ENCODE measurements around the gene MICOS13.
"Not testable (repeated sequence)": the region's sequence is repeated elsewhere in the genome, so short reads cannot be mapped to it uniquely, and the experiment has no call there.

MICOS13 gene

DNA sequence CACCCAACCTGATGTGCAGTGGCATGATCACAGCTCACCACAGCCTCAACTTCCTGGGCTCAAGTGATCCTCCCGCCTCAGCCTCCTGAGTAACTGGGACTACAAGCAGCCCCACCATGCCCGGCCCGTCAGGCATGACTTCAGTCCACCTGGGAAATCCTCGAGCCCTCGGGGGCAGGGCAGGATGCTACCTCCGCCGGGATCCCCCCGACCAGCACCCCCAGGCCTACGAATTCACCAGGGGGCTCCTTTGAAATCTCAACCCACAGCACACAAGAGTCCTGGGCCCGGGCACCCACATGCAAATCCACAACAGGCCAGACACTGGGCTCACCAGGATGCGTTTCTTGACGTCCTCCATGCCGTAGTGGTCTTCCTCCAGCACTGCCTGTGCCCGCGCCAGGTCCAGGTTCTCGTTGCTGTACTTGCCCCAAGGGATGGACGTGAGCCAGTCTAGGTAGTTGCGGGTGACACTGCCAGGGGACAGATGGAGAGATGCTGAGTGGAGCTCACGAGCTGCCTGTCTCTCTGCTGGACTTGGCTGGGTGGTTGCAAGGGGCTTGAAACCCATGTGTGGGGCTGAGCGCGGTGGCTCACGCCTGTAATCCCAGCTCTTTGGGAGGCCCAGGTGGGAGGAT, 20.3 kb upstream of the MICOS13 start:
- DNase-seq, result no peak

- DNase-seq, result no peak
These were observed 18.5 kb upstream of the MICOS13 start for GRCh38 chr19:5698635-5699422.

- no peak for DNase-seq
These were observed 17.7 kb upstream of the MICOS13 start for GRCh38 chr19:5697890-5698634.

GRCh38 chr19:5697022-5697889, 16.9 kb upstream of the MICOS13 start:
- DNase-seq, result no peak

DNA sequence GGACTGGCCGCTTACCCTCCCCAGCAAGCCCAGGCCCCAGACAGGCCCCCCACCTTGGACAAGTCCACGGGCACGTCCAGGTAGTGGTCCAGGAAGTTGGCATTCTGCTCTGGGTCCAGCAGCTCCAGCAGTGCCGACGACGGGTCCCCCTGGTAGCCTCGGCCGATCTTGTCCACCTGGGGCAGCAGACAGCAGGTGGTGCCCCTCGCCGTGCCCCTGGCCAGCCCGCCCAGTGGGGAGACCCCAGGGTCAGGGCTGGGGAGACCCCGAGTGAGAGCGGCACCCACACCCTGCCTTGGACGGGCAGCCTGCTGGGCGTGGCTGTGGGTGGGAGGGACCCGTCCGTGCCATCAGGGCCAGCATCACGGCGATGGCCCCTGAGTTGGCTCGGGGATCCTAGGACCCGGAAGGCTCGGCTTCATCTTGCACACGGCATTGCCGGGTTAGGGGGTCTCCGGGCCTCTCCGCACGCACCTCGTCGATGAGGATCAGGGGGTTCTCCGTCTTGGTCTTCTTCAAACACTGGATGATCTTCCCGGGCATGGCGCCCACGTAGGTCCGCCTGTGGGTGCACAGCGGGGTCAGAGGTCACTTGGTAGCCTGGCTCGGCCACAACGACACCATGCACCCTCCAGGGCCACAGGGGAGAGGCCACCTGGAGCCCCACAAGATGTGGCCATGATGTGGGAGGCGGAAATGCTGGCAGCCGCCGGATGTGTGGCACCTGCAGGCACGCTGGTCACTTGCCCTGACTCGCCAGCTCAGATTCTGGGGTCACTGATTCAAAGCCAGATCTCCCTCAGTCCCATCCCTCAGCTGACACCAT, 16.1 kb upstream of the MICOS13 start:
- no peak for DNase-seq

DNA sequence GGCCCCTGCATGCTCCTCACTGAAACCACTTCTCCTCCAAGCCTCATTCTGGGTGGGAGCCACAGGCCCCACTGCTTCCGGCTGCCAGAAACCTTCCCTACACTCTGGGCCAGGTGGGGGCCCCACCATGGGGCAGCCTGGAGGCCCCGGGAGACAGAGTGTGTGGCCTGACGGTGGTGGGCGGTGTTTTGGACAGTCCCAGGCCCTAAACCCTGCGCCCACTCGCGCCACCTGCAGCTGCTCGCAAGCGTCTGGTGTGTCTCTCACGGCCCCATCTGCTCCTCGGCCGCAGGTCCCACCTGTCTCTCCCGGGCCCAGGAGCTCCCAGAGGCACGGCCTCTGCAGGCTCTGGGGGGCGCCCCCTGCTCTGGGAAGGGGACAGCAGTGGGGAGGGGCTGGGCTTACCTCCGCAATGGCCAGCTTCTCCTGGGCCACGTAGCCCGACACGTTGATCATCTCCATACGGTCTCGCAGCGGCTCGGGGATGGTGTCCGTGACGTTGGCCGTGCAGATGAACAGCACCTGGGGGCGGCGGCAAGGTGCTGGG, 15.4 kb upstream of the MICOS13 start:
- no peak for DNase-seq

DNA sequence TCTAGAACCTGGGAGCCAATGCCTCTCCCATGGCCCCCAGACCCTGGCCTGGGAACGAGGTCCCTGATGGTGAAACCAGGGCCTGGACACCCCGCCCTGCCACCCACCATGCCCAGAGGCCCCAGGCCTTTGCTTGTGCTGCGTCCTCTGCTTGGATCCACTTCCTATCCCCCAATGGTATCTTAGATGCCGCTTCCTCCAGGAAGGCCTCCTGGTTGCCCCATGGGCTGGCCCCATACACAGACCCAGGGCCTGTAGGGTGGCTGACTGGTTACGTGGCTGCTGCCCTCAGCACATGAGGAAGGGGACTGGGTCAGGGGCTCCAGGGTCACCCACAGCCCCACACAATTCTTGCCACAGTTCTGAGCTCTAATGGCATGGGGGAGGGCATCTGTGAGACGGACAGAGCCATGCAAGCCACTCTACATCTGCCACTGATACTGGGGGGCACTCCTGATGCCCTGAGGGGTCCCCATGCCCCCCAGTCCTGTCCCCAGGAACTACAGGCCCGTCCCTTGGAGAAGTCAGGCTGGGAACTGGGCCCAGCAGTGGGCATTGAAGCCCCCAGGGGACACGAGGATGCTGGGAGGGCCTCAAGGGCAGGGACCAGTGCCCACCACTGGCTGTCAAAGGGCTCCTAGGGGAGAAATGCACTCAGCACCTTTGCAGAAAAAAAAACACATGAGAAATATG, 14.8 kb upstream of the MICOS13 start:
- no peak for DNase-seq

DNA sequence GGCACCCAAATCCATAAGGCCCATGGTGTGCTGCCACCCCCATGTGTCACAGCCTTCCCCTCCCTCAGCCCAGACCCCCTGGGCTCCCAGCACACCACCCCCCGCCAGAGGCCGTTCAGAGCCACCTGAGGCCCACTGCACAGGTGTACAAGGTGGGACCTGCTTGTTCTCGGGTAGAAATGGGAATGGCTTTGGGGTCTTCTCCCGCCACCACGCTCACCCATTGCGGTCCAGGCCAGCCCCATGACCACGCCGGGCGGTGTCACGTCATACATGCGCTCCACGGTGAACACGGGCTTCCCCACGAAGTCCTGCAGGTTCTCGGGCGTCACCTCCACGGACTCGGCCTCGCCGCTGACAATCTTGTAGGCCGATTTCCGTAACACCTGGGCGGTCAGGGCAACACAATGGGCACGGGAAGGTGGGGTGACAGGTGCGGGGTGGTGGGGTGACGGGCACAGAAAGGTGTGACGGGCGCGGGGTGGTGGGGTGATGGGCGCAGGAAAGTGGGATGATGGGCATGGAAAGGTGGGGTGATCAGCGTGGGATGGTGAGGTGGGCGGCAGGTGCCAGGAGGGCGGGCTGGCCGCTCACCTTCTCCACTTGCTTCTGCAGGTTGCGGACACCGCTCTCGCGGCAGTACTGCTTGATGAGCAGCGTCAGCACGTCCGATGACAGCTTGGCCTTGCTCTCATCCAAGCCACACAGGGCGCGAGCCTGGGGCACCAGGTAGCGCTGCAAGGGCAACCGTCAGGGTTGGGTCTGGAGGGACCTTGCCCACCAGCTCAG, 14.0 kb upstream of the MICOS13 start:
- DNase-seq, result no peak

DNA sequence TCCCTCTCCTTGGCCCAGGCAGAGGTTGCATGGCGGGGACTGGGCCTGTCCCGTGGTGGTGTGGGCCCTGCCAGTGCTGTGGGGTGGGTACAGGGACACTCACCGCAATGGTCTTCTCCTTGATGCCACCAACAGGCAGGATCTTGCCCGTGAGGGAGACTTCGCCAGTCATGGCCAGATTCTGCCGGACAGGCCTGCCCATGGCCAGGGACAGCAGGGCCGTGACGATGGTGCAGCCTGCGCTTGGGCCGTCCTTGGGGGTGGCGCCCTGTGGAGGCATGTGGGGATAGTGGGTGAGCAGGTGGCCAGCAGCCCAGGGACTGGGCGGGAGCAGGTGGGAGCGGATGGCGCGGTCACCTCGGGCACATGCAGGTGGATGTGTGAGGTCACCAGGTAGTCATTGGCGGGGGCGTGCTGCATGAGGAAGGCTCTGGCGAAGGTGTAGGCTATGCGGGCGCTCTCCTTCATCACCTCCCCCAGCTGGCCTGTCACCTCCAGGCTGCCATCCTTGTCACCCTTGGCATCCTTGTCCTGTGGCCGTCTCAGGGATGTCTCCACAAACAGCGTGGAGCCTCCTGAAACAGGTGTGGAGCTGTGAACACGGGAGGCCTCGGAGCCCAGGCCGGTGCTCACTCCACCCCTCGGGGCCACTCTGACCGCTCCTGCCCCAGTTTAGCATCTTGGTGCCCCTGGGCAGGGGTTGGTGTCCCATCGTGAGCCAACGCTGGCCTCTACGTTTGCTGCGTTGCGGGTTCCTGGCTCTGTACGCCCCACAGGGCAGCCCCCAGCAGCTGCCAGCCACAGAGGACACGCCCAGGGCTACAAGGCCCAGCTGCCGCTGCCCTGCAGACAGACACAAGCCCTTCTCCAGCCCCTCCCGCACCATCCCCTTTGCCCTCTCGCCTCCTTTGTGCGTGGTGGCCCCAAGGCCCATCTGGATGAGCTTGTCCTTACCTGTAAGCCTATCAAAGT, 13.2 kb upstream of the MICOS13 start:
- DNase-seq, result peak; percentile 43 to 48

DNA sequence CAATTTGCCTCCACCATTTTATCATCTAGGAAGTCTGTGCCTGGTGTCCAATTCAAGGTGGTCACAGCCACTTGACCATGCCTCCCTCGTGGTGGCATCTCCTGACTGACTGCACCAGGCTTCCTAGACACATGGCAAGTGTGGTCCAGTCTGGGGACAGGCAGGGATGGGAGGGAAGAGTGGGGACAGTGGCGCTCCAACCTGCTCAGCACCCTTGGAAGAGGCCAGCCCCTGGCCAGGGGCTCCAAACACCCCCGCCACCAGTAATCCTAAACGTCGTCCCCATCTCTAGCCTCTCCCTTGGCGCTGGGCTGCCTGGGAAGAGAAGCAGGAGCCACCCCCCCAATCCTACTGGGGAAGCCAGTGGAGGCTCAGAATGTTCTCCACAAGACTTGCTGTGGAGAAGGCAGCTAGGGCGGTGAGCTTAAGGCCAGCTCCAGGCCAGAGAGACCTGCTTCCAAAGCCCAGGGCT, 12.4 kb upstream of the MICOS13 start:
- peak in 1 of 2 donors; percentile 34 for DNase-seq

DNA sequence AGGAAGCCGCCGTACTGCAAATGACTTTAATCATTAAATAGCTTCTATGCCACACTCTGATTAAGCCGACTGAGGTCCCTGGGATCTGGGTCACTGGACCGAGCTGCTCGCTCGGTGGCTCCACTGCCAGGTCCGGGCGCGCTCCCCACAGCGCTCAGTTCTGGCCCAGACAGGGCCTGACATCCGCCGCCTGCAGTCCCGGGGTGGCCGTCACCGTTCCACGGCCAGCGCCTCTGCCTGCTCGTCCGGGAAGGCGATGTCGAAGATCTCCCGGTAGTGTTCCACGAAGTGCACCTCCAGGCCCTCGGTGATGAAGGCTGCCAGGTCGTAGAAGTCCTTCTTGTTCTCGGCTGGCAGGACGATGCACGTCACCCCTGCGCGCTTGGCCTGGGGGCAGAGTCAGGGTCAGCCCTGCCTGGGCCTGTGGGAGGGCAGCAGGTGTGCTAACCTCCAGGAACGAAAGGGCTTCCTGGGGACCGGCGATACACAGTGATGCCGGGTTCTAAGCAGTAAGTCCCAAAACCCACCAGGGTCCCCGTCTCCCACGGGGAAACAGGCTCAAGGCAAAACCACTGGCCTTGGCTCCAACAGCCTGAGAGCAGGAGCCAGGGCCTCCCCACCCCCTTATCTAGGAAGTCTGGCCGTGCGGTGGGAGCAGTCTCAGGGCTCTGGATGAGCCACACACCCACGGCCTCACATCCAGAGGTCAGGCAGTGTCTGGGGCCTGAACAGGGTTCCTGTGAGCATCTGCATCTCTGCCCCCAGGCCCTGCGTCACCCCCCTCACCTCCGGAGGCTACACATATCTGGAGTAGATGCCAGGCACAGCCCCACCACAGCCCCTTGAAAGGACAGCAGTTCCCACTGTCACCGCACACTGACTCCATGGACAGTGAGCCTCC, 11.8 kb upstream of the MICOS13 start:
- peak; percentile 48 to 54 for DNase-seq

DNA sequence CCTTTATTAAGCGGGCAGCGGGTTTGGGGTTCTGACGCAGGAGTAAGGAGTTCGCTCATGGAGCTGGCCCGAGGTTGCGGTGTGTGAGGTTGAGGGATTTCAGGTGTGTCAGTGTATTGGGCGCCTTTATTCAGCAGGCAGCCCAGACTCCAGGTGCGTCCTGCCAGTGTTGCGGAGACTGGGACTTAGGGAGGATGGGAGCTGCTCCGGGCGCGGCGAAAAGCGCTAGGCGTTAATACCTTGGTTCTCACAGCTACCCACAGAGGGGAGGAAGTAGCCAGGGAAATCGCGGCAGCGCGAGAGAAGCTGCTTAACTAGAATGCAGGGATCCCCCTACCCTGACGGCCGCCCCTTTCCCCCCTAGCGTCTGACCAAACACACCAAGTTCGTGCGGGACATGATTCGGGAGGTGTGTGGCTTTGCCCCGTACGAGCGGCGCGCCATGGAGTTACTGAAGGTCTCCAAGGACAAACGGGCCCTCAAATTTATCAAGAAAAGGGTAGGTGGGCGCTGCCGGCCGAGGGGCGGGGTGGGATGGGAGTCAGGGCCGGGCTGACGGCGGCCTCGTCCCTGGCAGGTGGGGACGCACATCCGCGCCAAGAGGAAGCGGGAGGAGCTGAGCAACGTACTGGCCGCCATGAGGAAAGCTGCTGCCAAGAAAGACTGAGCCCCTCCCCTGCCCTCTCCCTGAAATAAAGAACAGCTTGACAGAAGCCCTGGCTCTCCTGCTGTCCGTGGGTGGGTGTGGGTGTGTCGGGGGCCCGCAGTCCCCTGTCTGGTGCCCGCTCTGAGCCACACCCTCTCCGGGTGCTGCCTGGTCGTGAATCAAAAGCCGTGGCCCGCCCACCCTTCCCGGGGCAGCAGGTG, 10.9 kb upstream of the MICOS13 start:
- DNase-seq, result peak; percentile 74 to 75

DNA sequence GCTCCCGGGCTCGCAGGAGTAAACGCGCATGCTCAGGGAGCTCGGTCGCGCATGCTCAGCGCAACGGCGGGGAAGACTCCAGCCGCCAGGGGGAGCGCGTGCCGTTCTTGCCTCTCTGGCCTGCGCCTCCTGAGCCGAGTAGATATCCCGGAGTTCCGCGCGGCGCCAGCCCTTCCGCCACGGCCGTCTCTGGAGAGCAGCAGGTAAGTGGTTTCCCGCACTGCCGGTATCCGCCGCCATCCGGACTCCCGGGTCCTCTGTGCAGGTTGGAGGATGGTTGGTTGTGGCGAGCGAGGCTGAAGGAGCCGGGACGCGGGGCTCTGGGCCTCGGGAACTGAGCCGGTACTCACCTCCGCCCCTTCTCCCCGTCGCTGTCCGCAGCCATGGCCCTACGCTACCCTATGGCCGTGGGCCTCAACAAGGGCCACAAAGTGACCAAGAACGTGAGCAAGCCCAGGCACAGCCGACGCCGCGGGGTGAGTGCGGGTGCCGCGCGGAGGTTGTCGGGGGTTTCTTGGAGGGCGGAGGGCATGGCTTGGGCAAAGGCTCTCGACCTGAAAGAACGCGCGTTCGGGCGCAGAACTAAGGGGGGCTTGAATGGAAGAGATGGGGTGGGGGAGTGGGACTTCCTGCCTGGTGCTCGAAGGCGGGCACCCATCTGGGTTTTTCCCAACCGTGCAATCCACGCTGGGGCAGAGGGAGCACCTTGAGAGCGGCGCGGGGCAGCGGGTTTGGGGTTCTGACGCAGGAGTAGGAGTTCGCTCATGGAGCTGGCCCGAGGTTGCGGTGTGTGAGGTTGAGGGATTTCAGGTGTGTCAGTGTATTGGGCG, 10.0 kb upstream of the MICOS13 start, which contains the start of gene RPL36:
TSS of gene RPL36 (plus strand) at position 171 of the 830 bp plus-strand sequence. CDS start at position 384, 213 bp downstream.
- DNase-seq, result peak; percentile 100

- not testable (repeated sequence) for DNase-seq
These were observed 8.1 kb upstream of the MICOS13 start for GRCh38 chr19:5688262-5688881.

Data from stimulated activated CD4-positive, alpha-beta T cell treated with anti-CD3 and anti-CD28 coated beads, Interleukin-2, amount 100 ng/mL, for 24 hours (primary cell).